Measurements from ENCODE around the gene IMPA2.
"Not testable (repeated sequence)": the region's sequence is repeated elsewhere in the genome, so short reads cannot be mapped to it uniquely, and the experiment has no call there.

Gene IMPA2

GRCh38 chr18:11944252-11944651, 37.1 kb upstream of the IMPA2 start:
- ChIA-PET CTCF (interaction anchor here (1.3 kb wide), 1 partner anchor 51 kb away, joined by 5 read pairs; no protein-coding TSS in a partner anchor), POLR2A (no interaction called here)
- TF ChIP-seq NFRKB (IDR thresholded peaks at IDR 0.05) (no peak), FOXK2 (IDR thresholded peaks at IDR 0.05) (no peak), PKNOX1 (IDR thresholded peaks at IDR 0.05) (no peak), L3MBTL2 (conservative IDR thresholded peaks at IDR 0.05) (no peak), TARDBP (IDR thresholded peaks at IDR 0.05) (no peak), SUZ12 (IDR thresholded peaks at IDR 0.05) (no peak)
- no peak for DNase-seq (ENCODE audit: extremely low spot score)

DNA sequence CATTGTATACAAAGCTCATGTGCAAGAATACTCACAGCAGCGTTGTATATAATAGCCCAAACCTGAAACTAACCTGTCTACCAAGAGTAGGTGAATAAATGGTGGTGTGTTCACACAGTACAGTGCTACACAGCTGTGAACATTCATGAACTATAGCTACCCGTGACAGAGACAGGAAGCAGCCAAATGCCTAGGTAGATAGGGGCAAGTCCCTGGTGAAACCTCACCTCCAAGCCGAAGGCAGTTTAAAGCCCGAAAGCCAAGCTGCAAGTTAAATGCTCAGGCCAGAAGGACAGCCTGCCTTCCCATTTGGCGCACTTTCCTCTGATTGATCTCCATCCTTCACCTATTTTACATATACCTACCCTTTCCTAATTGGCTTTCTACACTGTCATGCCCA, 36.5 kb upstream of the IMPA2 start:
- DNase-seq (ENCODE audit: extremely low spot score) = no peak
- POLR2A ChIA-PET = no interaction called here
- CTCF ChIA-PET = interaction anchor here (1.3 kb wide), 1 partner anchor 50 kb away, joined by 5 read pairs; no protein-coding TSS in a partner anchor
- TF ChIP-seq L3MBTL2 (conservative IDR thresholded peaks at IDR 0.05) (no peak), SP1 (IDR thresholded peaks at IDR 0.05) (no peak), CTBP1 (IDR thresholded peaks at IDR 0.05; ENCODE audit: borderline replicate concordance) (no peak), HDGF (IDR thresholded peaks at IDR 0.05; ENCODE audit: borderline replicate concordance) (no peak), LEF1 (IDR thresholded peaks at IDR 0.05; ENCODE audit: borderline replicate concordance) (no peak), PKNOX1 (IDR thresholded peaks at IDR 0.05) (no peak), ELF4 (IDR thresholded peaks at IDR 0.05) (no peak), ARNT (IDR thresholded peaks at IDR 0.05) (no peak), SUZ12 (IDR thresholded peaks at IDR 0.05) (no peak), FOXM1 (IDR thresholded peaks at IDR 0.05; ENCODE audit: borderline replicate concordance) (no peak), FOXK2 (IDR thresholded peaks at IDR 0.05) (no peak), NFRKB (IDR thresholded peaks at IDR 0.05) (no peak), ZNF384 (IDR thresholded peaks at IDR 0.05) (no peak), FOXA1 (IDR thresholded peaks at IDR 0.05) (no peak), BHLHE40 (IDR thresholded peaks at IDR 0.05; ENCODE audit: borderline replicate concordance) (no peak), TARDBP (IDR thresholded peaks at IDR 0.05) (no peak)

- ChIA-PET CTCF (interaction anchor here (1.4 kb wide), 1 partner anchor 50 kb away, joined by 5 read pairs; no protein-coding TSS in a partner anchor), POLR2A (interaction anchor here (1.9 kb wide), 1 partner anchor 34 kb away, joined by 7 read pairs; no protein-coding TSS in a partner anchor)
- not testable (repeated sequence) for DNase-seq (ENCODE audit: extremely low spot score)
Measured at GRCh38 chr18:11945834-11946659, 35.3 kb upstream of the IMPA2 start.

- POLR2A ChIA-PET = interaction anchor here (1.9 kb wide), 1 partner anchor 34 kb away, joined by 7 read pairs; no protein-coding TSS in a partner anchor
- CTCF ChIA-PET = interaction anchor here (1.4 kb wide), 1 partner anchor 49 kb away, joined by 5 read pairs; no protein-coding TSS in a partner anchor
- no peak for DNase-seq (ENCODE audit: extremely low spot score)
- TF ChIP-seq ELF4 (IDR thresholded peaks at IDR 0.05) (no peak), PKNOX1 (IDR thresholded peaks at IDR 0.05) (no peak), ZNF384 (IDR thresholded peaks at IDR 0.05) (no peak)
Measured at GRCh38 chr18:11946756-11947155, 34.6 kb upstream of the IMPA2 start.

- CTCF ChIA-PET = interaction anchor here (1.4 kb wide), 1 partner anchor 48 kb away, joined by 5 read pairs; no protein-coding TSS in a partner anchor
- no peak for DNase-seq (ENCODE audit: extremely low spot score)
- no peak for TF ChIP-seq FOXM1 (IDR thresholded peaks at IDR 0.05; ENCODE audit: borderline replicate concordance)
- TF ChIP-seq PKNOX1 (IDR thresholded peaks at IDR 0.05) = 0 out of 2 replicates have a peak, but pooled peaks have one; percentile 15
- TF ChIP-seq ZNF384 (IDR thresholded peaks at IDR 0.05) = no peak
- TF ChIP-seq L3MBTL2 (conservative IDR thresholded peaks at IDR 0.05) = no peak
- no peak for TF ChIP-seq TARDBP (IDR thresholded peaks at IDR 0.05)
- TF ChIP-seq FOXK2 (IDR thresholded peaks at IDR 0.05) = no peak
- no peak for TF ChIP-seq SUZ12 (IDR thresholded peaks at IDR 0.05)
- no peak for TF ChIP-seq ELF4 (IDR thresholded peaks at IDR 0.05)
- POLR2A ChIA-PET = interaction anchor here (1.9 to 4.8 kb wide), 2 partner anchors 33 kb away, joined by 7 to 15 read pairs; partner anchors contain the start of gene IMPA2
Measured at GRCh38 chr18:11947214-11948191, 33.8 kb upstream of the IMPA2 start.

All from HEK293T (cell line).